Stimulated activated CD8-positive, alpha-beta memory T cell treated with anti-CD3 and anti-CD28 coated beads, Interleukin-15, amount 100 ng/mL, for 24 hours (primary cell): ENCODE data around the gene GJB4.
A peak's percentile ranks its signal among the peaks of the same experiment; 100 is the strongest.

ENCODE experiments used
- DNase-seq: peaks from one replicate; pipeline ENCODE4 v3.0.0-alpha.2; 2020; ENCODE audit warnings: low read depth

The GJB4 gene

DNA sequence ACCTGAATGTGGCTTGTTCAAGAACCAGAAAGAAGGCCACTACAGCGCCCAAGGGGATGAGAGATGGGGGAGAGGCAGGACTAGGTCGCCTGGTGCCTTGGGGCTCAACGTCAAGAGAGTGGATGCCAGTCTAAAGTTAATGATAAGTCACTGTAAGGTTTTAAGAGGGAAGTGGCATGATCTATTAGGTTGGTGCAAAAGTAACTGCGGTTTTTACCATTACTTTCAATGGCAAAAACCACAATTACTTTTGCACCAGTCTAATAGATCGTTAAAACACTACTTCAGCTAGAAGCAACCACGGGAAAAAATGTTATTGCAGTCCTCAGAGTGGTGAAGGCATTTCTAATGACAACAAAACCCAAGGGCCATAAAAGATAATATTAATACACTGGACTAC lies 18.8 kb downstream of the GJB4 start:
- no peak for DNase-seq

DNA sequence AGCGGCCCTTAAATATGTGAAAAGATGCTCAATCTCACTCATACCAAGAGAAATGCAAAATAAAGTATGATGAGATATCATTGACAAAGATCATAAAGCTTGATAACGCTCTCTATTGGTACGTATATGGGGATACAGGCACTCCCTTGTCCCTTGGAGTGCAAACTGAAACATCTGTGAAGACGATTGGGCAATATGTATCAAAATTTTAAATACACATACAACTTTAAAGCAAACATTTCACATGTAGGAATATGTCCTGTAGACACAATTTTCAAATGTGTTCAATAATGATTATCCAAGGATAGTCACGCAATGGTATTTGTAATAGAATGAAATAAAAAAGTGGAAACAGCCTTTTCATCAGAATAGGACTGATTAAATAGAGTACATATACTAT lies 19.5 kb downstream of the GJB4 start:
- DNase-seq, result no peak

DNA sequence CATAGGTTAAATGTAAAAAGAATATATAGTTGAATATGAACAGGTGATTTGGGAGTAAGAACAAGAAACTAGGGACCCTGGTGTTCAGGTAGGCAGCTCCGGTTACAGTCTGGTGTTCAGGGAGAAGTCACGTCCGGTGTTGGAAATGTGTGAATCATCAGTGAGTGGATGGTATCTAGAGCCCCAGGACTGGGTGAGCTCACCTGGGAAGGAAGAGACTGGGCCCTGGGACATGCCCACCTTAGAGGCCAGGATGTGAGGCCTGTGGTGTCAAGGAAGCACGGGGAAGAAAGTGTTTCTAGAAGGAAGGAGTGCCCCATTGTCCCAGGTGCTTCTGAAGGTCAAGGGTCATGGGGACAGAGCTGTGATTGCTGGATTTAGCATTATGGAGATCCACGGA lies 20.0 kb downstream of the GJB4 start:
- no peak for DNase-seq

DNA sequence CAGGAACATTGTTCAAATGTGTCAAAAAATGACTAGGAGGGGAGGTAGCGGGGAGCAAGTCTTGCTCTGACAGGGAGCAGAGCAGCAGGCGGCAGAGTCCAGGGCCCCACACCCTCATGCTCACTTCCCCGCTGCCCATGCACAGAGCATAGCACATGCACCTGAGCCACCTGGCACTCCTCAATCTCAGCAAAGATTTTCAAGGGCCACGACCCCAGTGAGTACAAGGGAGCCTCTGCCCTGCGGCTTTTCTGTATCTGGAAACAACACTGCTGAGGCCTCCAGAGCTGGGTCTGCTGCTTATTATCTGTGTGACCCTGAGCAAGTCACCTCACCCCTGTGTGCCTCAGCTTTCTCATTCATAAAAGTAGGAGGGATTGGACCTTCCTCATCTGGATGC lies 20.4 kb downstream of the GJB4 start:
- DNase-seq, result no peak

DNA sequence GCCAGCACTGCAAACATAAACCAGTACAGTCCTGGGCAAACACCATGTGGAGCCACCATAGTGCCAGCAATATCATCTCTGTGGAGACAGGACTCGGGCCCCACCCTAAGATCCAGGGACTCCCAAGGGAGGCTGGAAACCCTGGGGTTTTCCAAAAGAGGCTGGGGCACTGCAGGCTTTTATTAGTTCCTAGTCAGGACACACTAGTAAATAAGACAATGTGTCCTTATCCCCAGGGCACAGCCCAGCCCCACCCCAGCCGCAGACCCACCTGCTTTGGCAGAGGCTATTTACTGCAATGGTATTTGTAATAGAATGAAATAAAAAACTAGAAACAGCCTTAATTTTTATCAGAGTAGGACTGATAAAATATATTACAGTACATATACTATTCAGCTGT lies 21.0 kb downstream of the GJB4 start:
- no peak for DNase-seq

DNA sequence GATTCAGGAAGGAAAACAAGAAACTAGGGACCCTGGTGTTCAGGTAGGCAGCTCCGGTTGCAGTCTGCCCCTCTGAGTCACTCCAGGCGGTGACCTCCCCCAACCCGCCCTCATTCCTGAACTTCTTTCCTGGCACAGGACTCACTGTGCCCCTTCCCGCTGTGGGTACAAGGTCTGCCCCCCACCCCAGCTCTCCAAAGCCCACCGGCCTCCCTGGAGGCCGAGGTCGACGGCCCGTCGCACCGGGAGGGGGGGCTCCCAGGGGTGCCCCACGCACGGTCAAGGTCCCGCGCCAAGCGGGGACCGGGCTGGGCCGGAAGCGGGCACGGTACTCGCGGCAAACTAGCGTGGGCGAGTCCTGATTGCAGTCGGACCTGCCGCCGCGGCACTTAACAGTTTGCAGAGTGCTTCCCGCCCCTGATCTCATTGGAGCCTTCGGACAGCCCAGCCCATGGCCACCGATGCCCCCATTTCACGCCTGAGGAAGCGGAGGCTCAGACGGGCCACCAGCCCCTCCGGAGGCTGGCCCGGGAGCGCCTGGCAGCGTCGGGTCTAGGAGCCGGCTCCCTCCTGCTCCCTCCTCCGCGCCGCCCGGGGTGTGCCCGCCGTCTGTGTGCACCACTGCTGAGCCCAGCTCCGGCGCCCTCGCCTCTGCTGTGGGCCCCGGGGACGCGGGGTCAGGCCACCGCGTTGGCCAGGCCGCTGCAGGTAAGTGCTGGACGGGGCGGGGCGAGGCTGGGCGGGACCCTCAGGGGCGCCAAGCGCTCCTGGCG lies 21.7 kb downstream of the GJB4 start, which contains the start of gene GJB3:
Gene GJB3 (plus strand): TSS at position 144 of the 773 bp plus-strand sequence. CDS start 3,549 bp downstream, outside the sequence.
- DNase-seq, result no peak

DNA sequence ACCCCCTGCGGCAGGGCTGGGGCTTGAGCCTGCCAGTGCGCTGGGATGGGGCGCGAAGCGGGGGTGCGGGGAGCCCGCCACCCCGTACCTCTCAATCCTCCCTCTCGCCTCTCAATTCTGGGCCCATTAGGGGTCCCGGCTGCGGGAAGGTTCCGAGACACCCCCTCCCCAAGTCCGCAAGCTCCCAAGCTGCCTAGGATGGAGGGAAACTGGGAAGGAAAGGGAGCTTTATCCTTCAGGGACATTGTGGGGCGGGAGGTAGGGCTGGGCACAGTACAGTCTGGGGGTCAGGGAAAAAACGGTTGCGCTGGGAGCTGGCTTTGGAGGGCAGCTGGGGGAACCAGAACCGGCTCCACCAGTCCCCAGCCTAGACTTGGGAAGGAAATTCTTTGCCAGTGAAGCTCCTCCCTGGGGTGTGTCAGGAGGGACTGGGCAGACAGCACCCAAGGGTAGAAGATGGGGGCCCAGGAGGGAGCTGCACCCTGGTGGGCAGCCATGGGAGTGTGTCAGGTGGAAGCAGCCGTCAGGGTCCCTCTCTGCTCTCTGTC lies 22.4 kb downstream of the GJB4 start:
- no peak for DNase-seq

DNA sequence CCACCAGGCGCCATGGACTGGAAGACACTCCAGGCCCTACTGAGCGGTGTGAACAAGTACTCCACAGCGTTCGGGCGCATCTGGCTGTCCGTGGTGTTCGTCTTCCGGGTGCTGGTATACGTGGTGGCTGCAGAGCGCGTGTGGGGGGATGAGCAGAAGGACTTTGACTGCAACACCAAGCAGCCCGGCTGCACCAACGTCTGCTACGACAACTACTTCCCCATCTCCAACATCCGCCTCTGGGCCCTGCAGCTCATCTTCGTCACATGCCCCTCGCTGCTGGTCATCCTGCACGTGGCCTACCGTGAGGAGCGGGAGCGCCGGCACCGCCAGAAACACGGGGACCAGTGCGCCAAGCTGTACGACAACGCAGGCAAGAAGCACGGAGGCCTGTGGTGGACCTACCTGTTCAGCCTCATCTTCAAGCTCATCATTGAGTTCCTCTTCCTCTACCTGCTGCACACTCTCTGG lies 25.2 kb downstream of the GJB4 start:
- DNase-seq, result no peak

DNA sequence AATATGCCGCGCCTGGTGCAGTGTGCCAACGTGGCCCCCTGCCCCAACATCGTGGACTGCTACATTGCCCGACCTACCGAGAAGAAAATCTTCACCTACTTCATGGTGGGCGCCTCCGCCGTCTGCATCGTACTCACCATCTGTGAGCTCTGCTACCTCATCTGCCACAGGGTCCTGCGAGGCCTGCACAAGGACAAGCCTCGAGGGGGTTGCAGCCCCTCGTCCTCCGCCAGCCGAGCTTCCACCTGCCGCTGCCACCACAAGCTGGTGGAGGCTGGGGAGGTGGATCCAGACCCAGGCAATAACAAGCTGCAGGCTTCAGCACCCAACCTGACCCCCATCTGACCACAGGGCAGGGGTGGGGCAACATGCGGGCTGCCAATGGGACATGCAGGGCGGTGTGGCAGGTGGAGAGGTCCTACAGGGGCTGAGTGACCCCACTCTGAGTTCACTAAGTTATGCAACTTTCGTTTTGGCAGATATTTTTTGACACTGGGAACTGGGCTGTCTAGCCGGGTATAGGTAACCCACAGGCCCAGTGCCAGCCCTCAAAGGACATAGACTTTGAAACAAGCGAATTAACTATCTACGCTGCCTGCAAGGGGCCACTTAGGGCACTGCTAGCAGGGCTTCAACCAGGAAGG lies 25.8 kb downstream of the GJB4 start:
- no peak for DNase-seq

DNA sequence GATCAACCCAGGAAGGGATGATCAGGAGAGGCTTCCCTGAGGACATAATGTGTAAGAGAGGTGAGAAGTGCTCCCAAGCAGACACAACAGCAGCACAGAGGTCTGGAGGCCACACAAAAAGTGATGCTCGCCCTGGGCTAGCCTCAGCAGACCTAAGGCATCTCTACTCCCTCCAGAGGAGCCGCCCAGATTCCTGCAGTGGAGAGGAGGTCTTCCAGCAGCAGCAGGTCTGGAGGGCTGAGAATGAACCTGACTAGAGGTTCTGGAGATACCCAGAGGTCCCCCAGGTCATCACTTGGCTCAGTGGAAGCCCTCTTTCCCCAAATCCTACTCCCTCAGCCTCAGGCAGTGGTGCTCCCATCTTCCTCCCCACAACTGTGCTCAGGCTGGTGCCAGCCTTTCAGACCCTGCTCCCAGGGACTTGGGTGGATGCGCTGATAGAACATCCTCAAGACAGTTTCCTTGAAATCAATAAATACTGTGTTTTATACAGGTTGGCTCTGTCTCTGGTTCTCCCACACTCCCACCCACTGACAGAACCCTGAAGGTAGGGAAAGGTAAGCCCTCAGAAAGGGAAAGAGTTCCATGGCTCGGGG lies 26.4 kb downstream of the GJB4 start:
- no peak for DNase-seq

DNA sequence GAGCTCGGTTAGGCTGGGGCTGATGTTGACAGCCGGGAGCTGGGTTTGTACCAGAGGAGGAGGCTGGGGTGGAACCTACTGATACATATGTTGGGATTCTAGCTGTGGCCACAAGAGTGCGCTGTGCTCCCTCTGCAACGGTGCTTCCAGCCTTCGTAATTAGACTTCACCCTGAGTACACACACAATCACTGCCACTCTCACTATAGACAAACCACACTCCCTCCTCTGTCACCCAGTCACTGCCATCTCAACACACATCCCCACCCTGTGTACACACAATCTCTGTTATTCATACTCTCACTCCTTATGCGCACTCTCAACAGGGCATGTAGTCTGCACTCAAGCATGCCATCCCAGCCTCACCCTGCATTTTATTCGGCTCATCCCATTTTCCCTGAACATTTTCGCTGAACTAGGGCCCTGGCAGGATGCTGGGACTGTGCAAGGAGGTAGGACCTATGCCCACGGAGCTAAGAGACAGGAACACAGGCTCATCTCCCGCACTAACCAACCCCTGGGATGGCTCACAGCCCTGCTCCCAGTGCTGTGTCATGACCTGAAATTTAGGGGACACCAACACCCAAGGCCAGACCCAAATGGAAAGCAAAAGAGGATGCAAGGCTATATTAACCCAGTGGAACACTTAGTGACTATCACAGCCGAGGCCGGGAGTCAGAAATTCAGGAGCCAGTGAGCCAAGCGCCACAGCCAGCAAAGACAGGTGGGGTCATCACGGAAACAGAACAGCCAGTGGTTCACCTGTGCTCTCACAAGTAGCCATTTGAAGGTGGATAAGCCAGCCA lies 27.2 kb downstream of the GJB4 start:
- peak; percentile 25 for DNase-seq

DNA sequence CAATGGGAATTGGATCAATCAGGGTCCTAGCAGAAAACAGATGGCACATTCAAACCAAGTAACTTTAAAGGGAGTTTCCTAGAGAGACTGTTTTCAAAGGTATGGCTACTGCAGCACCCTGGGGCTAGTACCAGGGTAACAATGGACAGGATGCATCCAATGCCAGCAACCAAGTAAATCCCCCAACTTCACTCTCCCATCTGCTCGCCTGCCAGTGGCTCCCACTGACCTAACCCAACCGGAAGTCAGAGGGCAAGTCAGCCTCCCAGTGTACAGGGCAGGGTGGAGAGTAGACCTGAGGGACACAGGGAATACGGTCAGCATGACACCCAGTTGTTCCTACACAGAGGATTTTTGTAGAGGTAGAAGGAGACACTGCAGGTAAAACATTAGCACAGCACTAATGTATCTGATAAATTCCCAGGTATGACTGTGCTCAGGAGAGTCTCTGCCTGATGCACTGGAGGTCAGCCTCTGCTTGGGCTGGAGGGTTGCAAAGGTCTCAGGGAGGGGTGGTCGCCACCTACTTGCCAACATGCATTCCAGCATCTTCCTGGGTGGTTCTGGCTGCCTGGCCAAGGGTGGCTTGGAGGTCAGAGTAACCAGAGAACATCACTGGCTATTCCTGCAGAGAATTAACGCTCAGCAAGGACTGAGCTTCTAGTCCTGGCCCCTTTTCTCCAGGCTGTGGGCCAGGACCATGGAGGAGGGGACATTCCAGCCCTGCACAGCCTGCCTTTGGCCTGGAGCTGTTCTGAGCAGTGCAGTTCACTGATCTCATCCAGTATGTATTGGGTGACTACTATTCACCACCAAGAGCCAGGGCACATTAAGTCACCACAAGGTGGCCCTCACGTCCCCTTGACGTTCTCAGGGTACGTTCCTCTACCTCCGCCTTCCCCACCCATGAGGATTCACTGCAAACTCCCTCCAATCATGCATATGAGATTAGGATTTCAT lies 28.2 kb downstream of the GJB4 start:
- no peak for DNase-seq

DNA sequence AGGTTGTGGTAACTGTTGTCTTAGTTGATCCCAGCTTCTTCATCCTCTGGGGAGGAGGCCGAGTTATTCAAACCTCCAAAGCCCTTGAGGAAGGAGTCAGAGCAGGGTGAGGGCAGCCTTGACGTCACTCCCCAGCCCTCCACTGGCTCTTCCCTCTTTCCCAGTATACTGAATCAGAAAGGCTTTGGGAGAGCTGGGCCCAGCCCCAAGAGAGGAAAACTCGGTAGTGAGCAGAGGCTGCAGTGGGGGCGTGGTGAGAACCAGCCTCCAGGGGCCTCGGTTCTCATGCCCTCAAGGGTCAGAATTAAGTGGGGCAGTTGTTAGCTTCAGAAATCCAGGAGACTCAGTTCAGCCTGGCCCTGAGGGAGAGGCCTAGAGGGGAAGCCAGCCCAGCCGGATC lies 31.4 kb downstream of the GJB4 start:
- DNase-seq, result no peak

DNA sequence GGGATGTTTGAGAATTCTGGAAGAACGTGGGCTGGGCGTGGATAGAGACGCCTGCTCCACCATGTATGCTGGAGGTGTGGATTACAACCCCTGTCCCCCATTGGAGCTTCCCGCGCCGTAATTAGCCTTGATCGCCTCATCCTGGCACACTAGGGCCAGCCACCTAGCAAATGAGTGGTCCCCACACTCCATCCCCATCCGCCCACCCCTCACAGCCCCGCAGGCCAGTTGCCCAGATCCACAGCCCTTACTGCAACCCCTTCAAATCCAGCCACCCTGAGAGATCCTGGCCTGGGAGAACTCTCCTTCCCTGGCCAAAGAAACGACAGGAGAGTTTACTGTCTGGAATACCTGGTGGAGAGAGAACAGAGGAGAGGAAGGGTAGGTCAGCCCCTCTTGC lies 32.9 kb downstream of the GJB4 start:
- DNase-seq, result no peak

DNA sequence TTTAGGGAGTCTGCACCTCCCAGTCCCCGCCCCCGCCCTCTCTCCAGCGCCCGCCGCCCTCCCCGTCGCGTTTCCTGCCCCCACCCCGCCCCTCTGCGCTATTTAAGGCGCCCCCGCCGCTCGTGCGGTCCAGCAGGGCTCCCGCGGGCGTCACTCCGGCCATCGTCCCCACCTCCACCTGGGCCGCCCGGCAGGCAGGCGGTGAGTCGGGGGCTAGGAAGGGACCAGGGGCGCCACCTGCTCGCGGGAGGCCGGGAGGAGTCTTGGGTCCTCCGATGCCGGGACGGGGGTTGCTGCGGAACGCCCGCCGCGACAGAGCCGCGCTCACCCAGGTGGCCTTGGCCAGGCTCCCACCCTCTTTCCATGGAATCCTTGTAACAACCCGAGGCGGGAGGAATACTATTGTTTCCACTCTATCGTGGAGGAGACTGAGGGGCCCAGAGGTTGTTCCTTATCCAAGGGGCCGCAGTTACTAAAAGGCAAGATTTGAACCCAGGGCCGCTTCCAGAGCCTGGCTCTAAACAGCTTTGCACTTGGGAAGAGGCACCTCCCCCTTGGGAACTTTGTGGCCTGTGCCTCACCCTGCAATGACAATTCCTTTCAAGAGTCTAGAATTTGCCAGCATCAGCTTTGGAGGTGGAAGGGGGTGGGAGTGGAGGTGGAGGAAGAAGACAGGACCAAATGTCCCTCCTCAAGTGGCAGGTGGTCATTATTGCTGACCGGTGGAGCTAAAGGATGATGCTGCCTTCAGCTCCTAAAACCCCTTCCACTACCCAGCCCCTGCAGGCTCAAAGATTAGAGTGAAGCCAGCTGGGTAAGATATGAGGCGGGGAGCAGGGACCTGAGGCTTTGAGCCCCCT lies 33.6 kb downstream of the GJB4 start, which contains the start of gene GJA4:
Gene GJA4 (plus strand): TSS at position 132 of the 860 bp plus-strand sequence. CDS start 1,215 bp downstream, outside the sequence.
- no peak for DNase-seq

DNA sequence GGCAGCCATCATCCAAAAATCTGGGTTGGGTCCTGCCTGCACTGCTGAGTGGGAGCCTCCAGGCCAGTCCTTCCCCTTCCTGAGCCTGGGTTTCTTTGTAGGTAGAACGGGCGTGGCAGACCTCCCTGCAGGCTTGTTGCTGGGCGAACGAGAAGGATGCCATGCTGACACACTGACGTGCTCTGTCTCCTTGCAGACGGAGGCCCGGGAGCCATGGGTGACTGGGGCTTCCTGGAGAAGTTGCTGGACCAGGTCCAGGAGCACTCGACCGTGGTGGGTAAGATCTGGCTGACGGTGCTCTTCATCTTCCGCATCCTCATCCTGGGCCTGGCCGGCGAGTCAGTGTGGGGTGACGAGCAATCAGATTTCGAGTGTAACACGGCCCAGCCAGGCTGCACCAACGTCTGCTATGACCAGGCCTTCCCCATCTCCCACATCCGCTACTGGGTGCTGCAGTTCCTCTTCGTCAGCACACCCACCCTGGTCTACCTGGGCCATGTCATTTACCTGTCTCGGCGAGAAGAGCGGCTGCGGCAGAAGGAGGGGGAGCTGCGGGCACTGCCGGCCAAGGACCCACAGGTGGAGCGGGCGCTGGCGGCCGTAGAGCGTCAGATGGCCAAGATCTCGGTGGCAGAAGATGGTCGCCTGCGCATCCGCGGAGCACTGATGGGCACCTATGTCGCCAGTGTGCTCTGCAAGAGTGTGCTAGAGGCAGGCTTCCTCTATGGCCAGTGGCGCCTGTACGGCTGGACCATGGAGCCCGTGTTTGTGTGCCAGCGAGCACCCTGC lies 34.7 kb downstream of the GJB4 start:
- DNase-seq, result no peak

DNA sequence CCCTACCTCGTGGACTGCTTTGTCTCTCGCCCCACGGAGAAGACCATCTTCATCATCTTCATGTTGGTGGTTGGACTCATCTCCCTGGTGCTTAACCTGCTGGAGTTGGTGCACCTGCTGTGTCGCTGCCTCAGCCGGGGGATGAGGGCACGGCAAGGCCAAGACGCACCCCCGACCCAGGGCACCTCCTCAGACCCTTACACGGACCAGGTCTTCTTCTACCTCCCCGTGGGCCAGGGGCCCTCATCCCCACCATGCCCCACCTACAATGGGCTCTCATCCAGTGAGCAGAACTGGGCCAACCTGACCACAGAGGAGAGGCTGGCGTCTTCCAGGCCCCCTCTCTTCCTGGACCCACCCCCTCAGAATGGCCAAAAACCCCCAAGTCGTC lies 35.2 kb downstream of the GJB4 start:
- DNase-seq, result no peak

DNA sequence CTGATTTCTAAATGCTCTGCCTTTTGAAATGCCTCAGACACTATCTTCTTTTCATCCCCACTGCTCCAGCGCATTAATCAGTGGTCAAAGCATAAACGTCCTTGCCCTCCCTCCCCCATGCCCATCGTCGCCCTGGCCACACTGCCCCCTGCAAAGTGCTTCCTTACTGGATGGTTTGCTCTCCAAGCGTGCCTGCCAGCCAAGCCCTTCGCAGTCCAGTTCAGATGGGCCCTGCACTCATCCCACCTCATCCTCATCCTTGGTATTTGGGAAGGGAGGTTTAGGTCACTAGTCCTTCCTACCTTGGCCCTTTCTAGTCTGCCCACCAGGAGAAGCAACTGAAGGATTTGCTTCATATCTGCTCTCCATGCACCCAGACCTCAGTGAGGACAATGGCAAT lies 36.4 kb downstream of the GJB4 start:
- DNase-seq, result no peak

DNA sequence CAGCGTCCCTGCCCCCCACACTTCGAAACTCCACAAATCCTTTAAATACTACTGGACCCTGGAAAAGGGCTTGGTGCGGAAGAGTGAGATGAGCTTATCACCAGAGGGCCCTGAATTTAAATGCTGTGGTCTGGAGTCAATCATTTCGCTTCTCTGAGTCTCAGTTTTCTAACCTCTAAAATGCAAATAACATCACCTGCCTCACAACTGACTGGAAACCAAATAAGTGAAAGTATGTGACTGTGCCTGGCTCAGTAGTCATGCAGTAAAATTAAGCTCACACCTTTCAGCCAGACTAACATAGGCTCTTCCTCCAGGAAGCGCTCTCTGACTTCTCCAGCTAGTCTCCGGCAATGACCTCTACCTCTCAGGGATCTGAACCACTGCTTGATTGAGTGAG lies 37.5 kb downstream of the GJB4 start:
- no peak for DNase-seq
